Stimulated activated CD4-positive, alpha-beta T cell treated with anti-CD3 and anti-CD28 coated beads, Interleukin-15, amount 100 ng/mL, for 48 hours (primary cell): Measurements from ENCODE around the gene ARHGEF16.

Experiments
- DNase-seq, 2 donors: peaks; one replicate each; pipeline ENCODE4 v3.0.0-alpha.2; 2020; ENCODE audit warnings: low read depth in 2 of 2

ARHGEF16 gene

DNA sequence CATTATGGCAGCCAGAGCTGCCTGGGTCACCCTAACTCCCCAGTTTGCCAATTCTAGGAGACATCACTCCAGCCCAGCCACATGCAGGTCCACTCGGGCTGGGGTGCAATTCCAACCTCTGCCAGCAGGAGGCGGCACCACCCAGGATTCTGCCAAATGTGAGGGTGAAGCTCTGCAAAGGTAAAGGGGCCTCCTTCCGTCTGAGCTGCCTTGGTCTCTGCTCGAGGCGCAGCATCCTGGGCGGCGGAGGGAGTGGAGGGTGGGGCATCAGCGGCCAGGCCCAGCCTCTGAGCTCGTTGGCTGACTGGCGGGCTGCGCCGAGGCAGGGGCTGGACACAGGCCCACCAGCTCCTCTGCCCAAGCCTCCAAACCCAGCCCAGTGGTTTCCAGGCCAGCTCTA, 63.8 kb downstream of the ARHGEF16 start:
- peak; percentile 14 for DNase-seq

DNA sequence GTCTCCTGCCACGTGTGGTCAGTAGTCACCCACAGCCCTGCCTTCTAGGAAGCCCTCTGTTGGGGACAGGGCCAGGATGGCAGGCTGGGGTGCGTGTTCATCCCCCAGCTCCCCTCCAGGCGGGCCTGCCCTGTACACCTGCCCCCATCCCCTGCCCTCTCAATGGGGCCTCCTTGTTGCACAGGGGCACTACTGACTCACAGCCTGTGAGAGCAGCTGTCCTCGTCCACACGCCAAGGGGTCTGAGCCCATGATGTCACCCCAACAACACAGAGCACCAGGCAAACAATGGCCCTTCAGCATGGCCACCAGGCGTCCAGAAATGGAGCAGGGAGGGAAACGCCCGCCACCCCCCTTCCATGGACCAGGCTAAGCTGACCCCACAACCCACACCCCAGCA, 64.3 kb downstream of the ARHGEF16 start:
- no peak for DNase-seq

DNA sequence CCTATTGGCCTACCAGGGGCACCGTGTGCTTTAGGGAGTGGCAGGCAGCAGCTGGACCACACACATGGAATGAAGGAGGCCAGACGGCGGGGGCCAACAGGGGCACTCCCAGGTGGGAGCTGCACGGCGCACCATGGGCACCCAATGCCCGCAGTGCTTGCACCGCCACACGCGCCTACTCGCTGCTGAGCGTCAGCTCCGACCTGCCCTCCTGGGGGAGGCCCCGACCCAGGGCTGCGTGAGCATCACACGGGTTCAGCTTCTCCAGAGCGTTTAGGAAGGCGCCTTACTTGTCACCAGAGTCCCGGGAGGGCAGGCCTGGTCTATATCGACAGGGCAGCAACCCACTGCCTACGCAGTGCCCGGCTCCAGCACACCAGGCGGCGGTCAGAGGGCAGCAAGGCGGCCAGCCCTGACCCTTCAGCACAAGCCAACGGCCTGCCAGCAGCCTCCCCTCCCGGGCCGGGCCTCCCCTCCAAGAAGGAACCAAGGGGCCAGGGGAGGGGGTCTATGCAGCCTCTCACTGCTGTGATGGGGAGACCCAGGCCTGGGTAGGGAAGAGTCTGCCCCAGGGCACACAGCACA, 64.9 kb downstream of the ARHGEF16 start:
- no peak for DNase-seq

DNA sequence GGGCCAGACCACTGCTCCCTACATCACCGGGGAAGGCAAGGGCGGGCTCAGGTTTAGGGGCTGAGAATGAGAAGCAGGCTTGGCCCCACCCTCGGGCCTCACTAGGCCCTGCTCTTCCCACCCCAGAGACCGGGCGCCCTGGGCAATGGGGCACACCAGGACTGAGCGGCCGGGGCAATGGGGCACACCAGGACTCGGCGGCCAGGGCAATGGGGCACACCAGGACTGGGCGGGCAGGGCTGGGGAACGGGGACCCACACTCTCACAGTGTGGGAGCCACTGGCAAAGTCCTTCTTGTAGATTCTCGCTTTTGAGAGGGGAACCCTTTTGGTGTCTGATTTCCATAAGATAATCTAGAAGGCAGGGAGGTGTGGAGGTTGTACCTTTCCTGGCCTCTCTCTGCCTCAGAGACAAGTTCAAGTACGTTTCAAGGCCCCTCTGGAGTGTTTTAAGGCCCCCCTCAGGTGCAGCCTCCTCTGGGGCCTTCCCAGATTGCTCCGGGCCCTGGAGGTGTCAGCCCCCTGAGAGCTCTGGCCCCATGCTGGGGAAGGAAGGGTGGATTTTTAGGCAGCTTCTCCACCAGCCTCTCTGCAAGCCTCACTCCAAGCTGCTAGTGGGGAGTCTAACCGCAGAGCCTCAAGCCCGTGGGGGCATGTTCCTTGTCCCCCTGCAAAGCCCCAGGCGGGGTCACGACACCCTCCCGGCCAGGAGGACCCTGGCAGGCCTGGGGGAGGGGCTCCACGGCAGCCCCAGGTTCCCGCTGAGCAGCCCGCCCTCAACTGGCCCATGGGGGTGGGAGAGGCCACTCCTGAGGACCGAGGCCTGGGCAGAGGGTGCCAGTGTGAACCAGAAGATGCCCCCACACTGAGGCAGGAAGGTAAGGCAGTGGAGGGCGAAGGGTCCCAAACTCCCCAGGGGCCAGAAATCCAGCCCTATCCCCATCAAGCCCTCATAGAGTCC, 66.2 kb downstream of the ARHGEF16 start:
- DNase-seq = no peak

DNA sequence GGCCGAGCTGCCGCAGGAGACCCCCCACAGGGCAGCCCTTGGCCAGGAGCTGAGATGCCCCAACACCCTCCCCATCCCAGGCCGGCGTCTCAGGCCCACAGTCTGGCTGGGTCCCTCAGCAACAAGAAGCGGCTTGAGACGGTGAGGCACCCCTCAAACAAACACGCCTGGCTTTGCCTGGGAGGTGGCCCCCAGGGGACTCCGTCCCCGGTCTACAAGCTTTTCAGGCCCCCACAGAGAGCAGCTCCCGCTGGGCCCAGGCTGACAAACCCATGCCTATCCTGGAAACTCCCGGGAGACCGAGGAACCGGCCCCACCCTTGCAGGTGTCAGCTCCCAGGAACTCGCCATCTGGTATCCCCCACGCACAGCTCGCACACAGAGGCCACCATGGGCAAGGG, 67.0 kb downstream of the ARHGEF16 start:
- no peak for DNase-seq

DNA sequence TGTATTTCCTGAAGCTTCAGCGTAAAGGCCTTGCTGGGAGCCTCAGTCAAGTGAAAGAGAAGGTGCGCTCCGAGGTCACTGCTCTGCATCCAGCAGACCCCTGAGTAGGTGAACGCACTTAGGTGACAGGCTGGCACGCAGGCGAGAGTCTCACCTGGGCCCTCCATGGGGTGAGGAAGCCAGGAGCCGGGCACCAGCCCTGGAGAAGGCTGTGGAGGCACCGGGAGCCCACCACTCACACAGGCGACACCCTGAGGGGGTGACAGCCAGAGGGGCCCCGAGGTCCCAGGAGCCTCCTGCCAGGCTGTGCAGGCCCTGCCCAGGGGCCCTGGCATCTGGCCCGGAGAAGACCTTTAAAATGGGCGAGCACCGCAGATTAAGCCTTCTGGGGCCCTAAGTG, 67.6 kb downstream of the ARHGEF16 start:
- no peak for DNase-seq

DNA sequence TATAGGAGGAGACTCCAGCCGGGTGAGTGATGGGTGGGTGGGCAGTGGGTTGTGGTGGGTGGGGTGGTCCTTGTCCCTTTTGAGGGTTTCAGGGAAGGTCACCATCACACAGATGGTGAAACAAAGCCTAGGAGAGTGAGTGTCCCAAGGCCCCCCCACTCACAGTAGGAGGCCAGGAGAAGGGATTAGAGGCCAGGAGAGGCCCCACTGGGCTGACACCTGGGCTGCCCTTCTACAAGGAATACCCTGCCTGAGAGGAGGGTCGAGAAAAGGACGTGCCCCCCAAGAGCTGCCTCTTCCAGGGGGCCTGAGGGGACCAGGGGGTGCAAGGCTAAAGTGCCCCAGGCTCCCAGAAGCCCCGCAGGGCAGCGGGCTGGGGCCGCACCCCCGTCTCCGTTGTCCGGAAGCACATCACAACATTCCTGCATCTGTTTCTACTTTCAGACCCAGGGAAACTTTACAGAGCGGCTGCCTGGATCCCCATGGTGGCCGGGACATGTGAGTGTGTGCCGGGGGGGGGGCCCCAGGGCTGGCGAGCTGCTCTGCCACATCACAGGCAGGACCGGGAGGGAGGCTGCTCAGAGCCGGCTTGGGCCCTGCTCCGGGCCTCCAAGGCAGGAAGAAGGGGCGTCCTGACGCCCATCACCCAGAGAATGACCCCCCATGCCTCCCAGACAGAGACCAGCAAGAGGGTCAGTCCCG, 68.2 kb downstream of the ARHGEF16 start:
- DNase-seq = no peak

DNA sequence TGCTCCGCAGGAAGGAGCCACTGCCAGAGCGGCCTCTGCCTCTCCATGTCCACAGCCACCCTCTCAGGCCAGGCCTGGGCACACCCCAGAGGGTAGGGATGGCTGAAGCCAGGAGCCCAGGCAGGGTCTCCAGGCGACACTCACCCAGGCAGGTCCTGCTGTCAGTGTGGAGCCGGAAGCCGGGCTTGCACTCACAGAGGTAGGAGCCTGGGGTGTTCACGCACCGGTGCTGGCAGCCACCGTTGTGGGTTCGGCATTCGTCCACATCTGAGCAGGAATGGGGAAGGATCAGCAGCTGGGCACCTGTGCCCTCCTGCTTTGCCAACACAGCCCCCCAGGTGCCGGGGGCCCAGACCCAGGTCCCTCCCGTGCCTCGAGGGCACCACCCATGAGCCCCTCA, 69.5 kb downstream of the ARHGEF16 start:
- DNase-seq = no peak

DNA sequence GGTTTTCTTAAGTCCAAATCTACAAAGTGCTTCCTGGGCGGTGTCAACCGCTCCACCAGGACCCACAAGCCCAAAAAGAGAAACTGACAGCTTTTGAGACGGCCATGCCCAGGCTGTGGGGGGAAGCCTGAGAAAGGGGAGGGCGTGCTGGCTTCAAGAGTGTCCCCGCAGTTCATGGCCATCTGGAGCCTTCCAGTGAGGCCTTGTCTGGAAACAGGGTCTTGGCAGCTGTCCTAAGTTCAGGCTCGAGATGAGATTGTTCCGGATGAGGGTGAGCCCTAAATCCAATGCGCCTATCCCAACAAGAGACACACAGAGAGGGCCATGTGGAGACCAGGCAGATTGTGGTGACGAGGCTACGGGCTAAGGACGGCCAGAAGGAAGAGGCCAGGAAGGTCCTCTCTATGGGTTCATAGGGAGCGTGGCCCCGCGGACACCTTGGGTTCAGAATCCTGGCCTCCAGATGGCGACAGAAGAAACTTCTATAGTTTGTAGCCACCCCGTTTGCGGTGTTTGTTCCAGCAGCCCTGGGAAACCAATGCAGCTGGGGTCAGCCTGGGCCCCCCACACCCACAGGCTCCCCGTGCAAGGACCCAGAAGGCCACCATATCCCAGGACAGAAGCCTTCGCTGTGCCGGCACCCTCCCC, 70.2 kb downstream of the ARHGEF16 start:
- no peak for DNase-seq

DNA sequence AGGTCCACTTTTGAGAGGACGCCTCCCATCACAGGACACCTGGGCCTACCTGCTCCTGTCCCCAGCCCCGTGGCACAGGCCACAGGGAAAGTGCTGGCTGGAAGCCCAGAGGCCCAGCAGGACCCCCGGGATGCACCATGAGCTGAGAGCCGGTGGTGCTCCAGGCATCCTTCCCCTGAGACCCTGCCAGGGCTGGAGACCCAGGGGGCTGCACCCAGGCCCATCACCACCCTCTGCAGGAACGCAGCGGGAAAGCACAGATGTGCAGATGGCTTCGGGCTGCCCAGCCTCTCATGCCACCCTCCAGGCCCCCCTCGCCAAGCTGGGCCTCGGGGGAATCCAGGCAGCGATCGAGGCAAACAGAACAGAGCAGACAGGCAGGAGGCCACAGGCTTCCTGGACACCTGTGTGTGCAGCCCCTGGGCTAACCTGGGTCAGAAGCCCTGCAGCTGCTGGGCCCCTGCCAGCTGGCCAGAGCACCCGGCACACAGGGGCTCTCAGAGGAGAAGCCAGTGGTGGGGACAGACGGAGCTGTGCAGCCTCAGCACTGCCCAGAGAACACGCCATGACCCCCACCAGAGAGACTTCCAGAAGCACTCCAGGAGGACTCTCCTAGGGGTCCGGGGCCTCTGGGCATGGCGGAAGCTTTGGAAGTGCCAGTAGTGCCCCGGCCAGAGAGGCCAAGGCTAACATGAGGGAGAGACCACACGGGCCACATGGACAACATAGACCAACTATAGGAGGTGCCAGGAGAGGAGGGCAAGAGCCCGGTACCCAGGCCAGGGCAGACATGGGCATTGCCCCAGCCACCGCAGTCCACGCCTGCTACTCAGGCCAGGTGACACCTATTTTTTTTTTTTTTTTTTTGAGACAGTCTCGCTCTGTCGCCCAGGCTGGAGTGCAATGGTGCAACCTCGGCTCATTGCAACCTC, 71.4 kb downstream of the ARHGEF16 start:
- DNase-seq = no peak

DNA sequence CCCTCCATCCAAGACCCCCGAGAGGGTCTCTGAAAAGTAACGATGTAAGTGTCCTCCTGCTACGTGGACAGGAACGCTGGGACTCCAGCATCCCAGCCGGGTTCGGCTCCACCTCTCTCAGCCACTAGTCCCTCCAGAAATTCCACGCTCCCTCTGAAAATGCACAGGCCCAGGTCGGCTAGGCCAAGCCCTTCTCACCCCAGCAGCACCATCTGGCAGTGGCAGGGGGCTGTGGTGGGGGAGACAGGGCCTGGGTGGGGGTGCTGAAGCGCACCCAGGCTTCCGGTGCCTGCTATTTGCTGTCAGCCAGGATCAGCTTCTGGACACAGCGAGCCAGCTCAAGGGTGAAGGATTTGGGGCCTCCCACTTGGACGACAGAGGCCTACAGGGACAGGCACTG, 73.3 kb downstream of the ARHGEF16 start:
- DNase-seq = no peak

DNA sequence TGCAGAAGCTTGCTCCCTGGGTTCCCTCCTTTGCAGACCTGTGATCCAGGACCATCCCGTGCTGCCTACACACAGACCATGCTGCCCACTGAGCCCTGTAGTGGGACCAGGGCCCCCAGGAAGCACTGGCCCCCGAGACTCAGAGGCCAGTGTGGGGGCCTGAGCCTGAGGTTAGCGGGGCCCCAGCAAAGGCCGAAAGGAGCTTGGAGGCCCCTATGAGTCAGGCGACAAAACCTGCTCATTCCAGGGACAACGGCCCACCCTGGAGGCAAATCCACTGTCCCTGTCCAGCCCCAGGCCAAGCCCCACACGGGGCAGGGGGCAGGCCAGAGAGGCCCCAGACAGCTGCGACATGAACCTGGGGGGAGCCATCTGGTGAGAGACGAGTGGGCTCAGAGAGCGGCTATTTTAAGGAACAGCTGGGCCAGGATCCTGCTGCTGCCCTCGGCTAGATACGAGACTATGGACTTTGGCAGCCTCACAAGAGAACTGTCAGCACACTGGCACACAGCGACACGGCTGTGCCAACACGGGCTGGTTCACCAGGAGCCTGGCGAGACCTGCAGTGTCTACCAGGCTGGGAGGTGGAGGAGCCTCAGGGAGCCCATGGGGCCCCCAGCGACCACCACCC, 74.7 kb downstream of the ARHGEF16 start:
- DNase-seq = no peak

DNA sequence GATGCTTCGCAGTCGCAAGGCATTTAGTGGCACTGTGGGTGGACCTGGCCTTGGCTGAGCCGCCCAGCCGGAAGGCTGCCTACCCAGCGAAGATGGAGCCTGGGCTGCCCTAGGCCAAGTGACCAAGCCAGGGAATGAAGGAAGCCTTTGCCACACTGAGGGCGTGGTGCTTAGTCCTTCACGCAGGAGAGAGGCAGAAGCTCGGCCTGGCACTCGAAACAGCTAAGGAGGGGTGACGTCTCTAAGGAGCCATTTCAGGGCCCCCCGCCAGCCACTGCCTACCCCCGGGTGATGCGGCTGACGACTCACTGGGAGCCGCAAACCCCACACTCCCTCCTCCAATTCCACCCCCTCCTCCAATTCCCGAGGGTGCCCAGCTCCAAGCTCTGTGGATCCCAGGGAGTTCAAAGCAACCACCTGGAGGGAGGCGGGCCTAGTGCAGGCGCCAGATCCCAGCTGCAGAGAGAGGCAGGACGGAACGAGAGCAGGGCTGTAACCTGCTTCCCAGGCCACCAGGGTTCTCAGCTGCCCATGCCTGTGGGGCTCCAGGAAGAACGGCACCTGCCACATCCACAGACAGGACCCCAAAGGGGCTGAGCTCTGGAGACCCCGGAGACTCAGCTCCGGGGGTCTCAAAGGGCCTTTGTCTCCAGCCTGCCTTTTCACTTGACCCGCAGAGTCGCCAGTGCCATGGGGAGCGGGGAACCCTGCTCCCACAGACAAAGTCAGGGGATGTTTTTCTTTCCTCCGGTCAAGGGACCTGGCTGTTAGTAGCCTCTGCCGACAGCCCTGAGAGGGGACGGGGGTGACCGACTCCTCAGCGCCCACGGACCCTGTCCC, 75.8 kb downstream of the ARHGEF16 start:
- DNase-seq = no peak
